ENCODE results near the gene GLG1. TPM values are rescaled to one million over a fixed set of nuclear protein-coding genes. Genes with fewer than 3 reads are reported as not detected.

GLG1 gene
- total RNA-seq, 4 donors from 2014 or later: 53.0 to 272 (median 127) TPM

GRCh38 chr16:74605332-74605731 lies 1.6 kb downstream of the GLG1 start:
- TF ChIP-seq, protein P1, sequence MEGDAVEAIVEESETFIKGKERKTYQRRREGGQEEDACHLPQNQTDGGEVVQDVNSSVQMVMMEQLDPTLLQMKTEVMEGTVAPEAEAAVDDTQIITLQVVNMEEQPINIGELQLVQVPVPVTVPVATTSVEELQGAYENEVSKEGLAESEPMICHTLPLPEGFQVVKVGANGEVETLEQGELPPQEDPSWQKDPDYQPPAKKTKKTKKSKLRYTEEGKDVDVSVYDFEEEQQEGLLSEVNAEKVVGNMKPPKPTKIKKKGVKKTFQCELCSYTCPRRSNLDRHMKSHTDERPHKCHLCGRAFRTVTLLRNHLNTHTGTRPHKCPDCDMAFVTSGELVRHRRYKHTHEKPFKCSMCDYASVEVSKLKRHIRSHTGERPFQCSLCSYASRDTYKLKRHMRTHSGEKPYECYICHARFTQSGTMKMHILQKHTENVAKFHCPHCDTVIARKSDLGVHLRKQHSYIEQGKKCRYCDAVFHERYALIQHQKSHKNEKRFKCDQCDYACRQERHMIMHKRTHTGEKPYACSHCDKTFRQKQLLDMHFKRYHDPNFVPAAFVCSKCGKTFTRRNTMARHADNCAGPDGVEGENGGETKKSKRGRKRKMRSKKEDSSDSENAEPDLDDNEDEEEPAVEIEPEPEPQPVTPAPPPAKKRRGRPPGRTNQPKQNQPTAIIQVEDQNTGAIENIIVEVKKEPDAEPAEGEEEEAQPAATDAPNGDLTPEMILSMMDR (IDR thresholded peaks at IDR 0.05): no peak
- no peak for TF ChIP-seq POLR2A (IDR thresholded peaks at IDR 0.05)
- DNase-seq: no peak
- intact Hi-C loops (cut with DNase I; ENCODE audit: low total_unique reads): no loop called here
- peaks cover 4 to 9% of the 10 kb centered on the region in 2 donors for H3K4me1 ChIP-seq
- peak overlapping the region in 1 of 2 donors; percentile 98 for H3K27ac ChIP-seq
- no peaks in the 10 kb centered on the region for H3K27me3 ChIP-seq
- no peaks in the 10 kb centered on the region for H3K36me3 ChIP-seq
- H3K4me3 ChIP-seq: peak overlapping the region; percentile 78 to 100
- no peaks in the 10 kb centered on the region for H3K9me3 ChIP-seq

DNA sequence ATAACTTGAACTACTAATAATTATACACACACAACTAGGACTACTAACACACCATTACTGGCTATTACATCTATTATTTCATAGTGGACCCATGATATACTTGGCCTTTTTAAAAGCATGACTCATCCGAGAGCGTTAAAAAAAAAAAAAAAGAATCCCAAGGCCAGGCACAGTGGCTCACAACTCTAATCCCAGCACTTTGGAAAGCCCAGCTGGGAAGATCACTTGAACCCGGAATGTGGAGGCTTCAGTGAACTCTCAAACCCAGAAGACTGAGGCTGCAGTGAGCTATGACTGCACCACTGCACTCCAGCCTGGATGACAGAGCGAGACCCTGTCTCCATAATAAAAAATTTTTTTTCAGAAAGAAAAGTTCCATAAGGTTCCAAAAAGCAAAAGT lies 3.1 kb downstream of the GLG1 start:
- intact Hi-C loops (cut with DNase I; ENCODE audit: low total_unique reads): no loop called here
- no peak overlapping the region for H3K4me3 ChIP-seq
- DNase-seq: no peak
- no peak overlapping the region for H3K27ac ChIP-seq
- H3K27me3 ChIP-seq: no peaks in the 10 kb centered on the region
- peaks cover 4 to 9% of the 10 kb centered on the region in 2 donors for H3K4me1 ChIP-seq
- TF ChIP-seq, protein P1 (IDR thresholded peaks at IDR 0.05): no peak
- TF ChIP-seq POLR2A (IDR thresholded peaks at IDR 0.05): no peak
- no peaks in the 10 kb centered on the region for H3K9me3 ChIP-seq
- no peaks in the 10 kb centered on the region for H3K36me3 ChIP-seq

GRCh38 chr16:74601126-74601871 lies 5.6 kb downstream of the GLG1 start:
- no peak for TF ChIP-seq POLR2A (IDR thresholded peaks at IDR 0.05)
- no peaks in the 10 kb centered on the region for H3K9me3 ChIP-seq
- peaks cover 4 to 6% of the 10 kb centered on the region in 2 donors for H3K4me1 ChIP-seq
- no peak overlapping the region for H3K27ac ChIP-seq
- no peak for DNase-seq
- H3K36me3 ChIP-seq: no peaks in the 10 kb centered on the region
- no peak overlapping the region for H3K4me3 ChIP-seq
- intact Hi-C loops (cut with DNase I; ENCODE audit: low total_unique reads): no loop called here
- H3K27me3 ChIP-seq: no peaks in the 10 kb centered on the region

DNA sequence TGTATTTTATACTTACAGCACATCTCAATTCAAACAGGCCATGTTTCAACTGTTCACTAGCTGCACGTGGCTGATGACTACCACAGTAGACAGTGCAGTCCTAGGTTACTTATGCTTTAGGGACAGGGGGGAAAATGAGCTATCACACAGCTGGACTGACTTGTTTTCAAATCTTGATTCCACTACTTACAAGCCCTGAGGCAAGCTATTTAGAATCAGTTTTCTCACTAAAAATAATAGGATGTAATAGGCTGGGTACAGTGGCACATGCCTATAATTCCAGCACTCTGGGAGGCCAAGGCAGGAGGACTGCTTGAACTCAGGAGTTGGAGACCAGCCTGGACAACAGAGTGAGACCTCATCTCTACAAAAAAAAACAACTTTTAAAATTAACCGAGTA lies 10.3 kb downstream of the GLG1 start:
- H3K4me1 ChIP-seq: peaks cover 0 to 4% of the 10 kb centered on the region in 2 donors
- no peaks in the 10 kb centered on the region for H3K9me3 ChIP-seq
- H3K27me3 ChIP-seq: no peaks in the 10 kb centered on the region
- no peak overlapping the region for H3K27ac ChIP-seq
- no peak overlapping the region for H3K4me3 ChIP-seq
- no peaks in the 10 kb centered on the region for H3K36me3 ChIP-seq
- DNase-seq: no peak
- TF ChIP-seq, protein P1 (IDR thresholded peaks at IDR 0.05): no peak
- TF ChIP-seq POLR2A (IDR thresholded peaks at IDR 0.05): no peak
- intact Hi-C loops (cut with DNase I; ENCODE audit: low total_unique reads): no loop called here

GRCh38 chr16:74592847-74593246 lies 14.1 kb downstream of the GLG1 start:
- Histone ChIP-seq H3K9me3 (no peaks in the 10 kb centered on the region), H3K27me3 (no peaks in the 10 kb centered on the region), H3K36me3 (no peaks in the 10 kb centered on the region), H3K27ac (no peak overlapping the region), H3K4me1 (no peaks in the 10 kb centered on the region), H3K4me3 (no peak overlapping the region)
- no peak for DNase-seq
- intact Hi-C loops (cut with DNase I; ENCODE audit: low total_unique reads): no loop called here
- TF ChIP-seq POLR2A (IDR thresholded peaks at IDR 0.05): no peak
- TF ChIP-seq, protein P1 (IDR thresholded peaks at IDR 0.05): no peak
